NCI-H128 (cell line): ENCODE results near the gene SPP2.

Source experiments
- DNase-seq: peaks from one replicate; lab custom pipeline; 2025; ENCODE audit not compliant: unreplicated experiment; lab: John Stamatoyannopoulos, UW

The SPP2 gene

GRCh38 chr2:234050455-234051135, at the start of gene SPP2:
TSS of gene SPP2 (plus strand) at chr2:234050702. CDS start at chr2:234050787, 85 bp downstream.
- no peak for DNase-seq

DNA sequence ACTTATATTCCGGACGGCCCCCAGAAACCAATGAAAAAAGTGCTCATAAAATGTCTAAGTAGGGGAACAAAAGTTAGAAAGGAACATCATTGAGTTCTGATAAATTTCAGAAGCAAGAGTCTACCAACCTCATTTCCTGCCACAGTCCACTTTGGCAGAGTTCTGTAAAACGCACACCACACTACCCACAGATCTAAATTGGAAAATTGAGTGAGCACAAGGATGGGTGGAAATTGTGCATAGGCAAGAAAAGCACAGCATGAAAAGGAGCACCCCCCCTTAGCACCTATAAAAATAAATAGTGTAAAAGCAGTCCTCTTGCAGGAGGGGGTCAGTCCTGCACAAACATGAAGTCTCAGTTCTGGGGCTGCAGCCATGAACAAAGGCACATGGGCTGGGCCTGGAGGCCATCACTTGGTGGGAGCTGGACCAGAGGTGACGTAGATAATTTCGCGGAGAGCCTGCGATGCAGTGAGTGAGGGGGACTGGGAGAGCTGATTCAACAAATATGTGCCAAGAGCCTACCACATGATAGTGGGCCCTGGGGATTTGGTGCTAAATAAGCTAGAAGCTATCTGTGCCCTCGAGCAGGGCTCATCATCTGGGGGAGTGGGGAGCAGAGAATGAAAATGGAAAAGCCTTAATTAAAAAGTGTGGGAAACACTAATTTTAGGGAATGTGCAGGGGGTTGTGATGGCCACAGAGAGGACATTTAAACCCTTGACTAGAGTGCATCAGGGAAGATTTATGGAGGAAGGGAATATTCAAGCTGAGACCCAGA, 48.9 kb upstream of the SPP2 start:
- no peak for DNase-seq

DNA sequence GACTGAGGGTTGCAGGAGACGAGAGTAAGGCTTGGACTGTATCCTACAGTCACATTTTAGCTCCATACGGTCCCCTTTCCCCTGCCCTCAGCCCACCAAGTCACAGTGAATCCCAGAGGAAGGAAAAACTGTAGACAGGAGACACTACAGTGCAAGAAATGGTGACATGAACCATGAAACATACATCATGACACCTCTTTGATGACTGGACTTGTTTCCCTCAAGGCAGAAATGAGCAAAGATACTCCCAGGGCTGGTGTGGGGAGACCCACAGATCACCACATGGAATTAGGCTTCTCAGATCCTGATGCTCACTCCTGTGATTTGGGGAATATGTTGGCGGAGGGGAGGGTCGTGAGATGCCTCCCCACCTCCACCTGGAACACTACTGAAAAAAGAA, 48.2 kb upstream of the SPP2 start:
- no peak for DNase-seq

- DNase-seq, result no peak
Observed at GRCh38 chr2:234003972-234004617, 46.4 kb upstream of the SPP2 start.

- no peak for DNase-seq
Observed at GRCh38 chr2:234005126-234005525, 45.4 kb upstream of the SPP2 start.

- DNase-seq, result no peak
Observed at GRCh38 chr2:234006501-234006900, 44.0 kb upstream of the SPP2 start.

DNA sequence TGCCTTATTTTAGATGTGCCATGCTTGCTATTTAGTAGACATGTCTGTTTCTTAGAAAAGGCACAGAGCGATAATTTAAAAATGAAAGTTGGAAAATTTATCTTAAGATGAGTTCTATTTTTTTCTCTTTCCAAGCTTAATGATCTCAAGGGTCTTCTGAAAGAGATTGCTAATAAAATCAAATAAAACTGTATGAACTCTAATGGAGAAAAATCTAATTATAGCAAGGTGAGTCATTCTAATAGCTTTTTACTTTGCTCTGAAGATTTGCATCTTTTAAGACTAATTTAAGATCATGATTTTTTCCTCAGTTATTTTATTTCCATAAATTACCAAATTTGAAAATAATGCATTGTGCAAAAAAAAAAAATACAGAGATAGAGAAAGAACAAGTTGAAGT, 36.1 kb upstream of the SPP2 start:
- no peak for DNase-seq

DNA sequence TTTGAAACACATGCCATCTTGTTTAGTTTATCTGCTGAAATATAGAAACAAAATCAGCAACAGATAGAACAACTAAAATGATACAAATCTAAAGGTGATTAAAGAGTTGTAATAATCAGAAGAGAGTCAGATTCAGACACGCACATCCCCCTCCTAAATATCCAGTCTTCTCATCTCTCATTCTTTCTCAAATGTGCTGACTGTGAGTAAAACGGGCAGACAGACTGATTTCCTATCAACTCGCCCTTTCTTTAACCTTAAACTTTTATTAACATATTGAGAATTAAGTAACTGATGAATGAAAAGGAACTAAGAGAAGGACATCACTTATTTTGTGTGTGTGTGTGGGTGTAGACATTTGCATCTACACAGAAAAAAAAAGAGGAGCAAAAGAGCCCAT, 34.6 kb upstream of the SPP2 start:
- no peak for DNase-seq

DNA sequence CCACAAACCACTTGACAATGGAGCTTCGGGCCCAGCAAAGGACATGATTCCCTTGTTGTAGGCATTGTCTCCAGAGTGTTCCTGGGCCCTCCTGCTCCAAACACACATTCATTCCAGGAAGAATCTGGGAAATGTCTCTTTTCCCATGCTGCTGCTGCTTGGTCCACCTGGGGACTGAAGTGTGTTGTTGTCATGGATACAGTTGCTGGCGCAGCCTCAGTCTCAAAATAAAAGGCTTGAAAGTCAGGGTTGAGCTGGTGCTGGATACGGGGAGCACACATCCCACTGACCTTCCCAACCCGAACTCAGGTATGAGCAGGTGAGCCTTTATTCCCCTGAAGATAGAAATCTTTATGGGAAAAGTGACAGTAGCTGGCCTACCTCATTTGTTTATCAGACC, 30.6 kb upstream of the SPP2 start:
- DNase-seq, result no peak

DNA sequence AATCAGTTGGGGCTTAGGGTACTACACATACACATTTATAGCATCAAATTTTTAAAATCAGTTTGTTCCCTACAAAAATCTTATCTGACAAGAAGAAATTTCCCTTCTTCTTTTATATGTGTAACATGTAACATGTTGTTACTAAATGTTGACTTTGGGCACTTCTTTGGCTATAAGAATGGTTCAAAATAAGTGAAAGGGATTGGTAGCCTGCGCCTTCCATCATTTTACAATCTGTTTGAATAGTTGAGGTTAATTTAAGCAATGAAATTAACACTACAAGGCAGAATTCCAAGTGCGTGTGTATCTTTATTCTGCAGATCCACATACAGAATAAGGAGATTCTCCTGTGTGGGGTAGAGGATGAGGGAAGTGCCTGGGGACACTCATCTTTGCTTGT, 30.2 kb upstream of the SPP2 start:
- DNase-seq, result no peak

DNA sequence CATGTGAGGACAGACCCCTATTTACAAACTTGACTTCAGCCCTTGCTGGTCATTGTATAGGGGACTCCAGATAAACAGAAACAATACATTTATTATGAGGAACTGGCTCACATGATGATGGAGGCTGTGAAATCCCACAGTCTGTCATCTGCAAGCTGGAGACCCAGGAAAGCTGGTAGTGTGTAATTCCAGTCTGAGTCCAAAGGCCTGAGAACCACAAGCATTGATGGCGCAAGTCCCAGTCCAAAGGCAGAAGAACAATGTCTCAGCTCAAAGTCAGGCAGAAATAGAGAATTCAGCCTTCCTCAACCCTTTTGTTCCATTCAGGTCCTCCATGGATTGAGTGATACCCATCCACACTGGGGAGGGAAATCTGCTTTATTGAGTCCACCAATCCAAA, 28.1 kb upstream of the SPP2 start:
- DNase-seq, result no peak

DNA sequence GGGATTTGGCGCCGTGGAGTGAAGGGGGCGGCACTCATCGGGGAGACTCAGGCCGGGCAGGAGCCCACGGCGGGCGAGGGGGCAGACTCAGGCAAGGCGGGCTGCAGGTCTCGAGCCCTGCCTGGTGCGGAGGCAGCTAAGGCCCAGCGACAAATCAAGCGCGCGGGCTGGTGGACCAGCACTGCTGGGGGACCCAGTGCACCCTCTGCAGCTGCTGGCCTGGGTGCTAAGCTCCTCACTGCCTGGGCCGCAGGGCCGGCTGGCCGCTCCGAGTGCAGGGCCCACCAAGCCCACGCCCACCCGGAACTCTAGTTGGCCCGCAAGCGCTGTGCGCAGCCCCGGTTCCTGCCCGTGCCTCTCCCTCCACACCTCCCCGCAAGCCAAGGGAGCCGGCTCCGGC, 26.2 kb upstream of the SPP2 start:
- no peak for DNase-seq

- DNase-seq, result no peak
Observed at GRCh38 chr2:234025466-234025865, 25.0 kb upstream of the SPP2 start.

- no peak for DNase-seq
Observed at GRCh38 chr2:234025891-234026401, 24.6 kb upstream of the SPP2 start.

- DNase-seq, result no peak
Observed at GRCh38 chr2:234026693-234027254, 23.7 kb upstream of the SPP2 start.

DNA sequence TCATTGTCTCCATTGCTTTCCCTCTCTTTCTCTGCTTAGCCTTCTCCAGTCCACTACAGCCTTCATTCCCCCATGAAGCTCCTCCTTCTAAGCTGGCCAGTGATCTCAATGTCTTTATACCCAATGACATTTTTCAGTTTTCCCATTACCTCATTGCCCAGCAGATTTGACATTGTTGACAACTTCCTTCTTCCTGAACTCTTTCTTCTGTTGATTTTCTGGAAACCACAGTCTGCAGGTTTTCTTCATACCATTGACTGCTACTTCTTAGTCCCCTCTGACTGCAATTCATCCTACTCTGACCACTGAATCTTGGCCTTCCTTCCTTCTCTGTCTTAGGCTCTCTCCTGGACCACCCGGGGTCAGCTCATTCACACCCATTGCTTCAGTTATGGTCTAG, 22.9 kb upstream of the SPP2 start:
- no peak for DNase-seq

GRCh38 chr2:234029150-234029733, 21.3 kb upstream of the SPP2 start:
- DNase-seq, result no peak

- no peak for DNase-seq
Observed at GRCh38 chr2:234031207-234031606, 19.3 kb upstream of the SPP2 start.

- DNase-seq, result no peak
Observed at GRCh38 chr2:234032279-234032856, 18.1 kb upstream of the SPP2 start.

- DNase-seq, result no peak
Observed at GRCh38 chr2:234033174-234033573, 17.3 kb upstream of the SPP2 start.

GRCh38 chr2:234033885-234034284, 16.6 kb upstream of the SPP2 start:
- no peak for DNase-seq
